Bronchial epithelial cell (primary cell): ENCODE results near the gene TNRC6C. TPM values are rescaled to one million over a fixed set of nuclear protein-coding genes. Genes with fewer than 3 reads are reported as not detected.

Experiments
- DNase-seq: peaks from one replicate; pipeline ENCODE4 v3.0.0-alpha.2; 2010; ENCODE audit warnings: low read depth
- FAIRE-seq: peaks from 2 replicates; lab custom pipeline; 2011; peaks lifted over from hg19 to GRCh38; lab: Jason Lieb, UNC
- H3K27me3 ChIP-seq: 2 replicates; pipeline ENCODE4 v1.5.1; 2011; ENCODE audit warnings: low read length; ENCODE audit not compliant: control insufficient read depth, insufficient read depth
- H3K36me3 ChIP-seq: 2 replicates; pipeline ENCODE4 v1.5.1; 2011; ENCODE audit warnings: low read length; ENCODE audit not compliant: control insufficient read depth, insufficient read depth
- H3K4me3 ChIP-seq: 2 replicates; pipeline ENCODE4 v1.5.1; 2011; ENCODE audit warnings: mild to moderate bottlenecking, low read depth, low read length, control low read depth
- total RNA-seq: library from RNA; depleted of rRNA; stranded (reverse); fragments of >200 nt; gene quantifications from 2 replicates; pipeline ENCODE4 v1.2.1, GENCODE V29; 2014
- TF ChIP-seq, protein P1 (sequence below): IDR thresholded peaks from 2 replicates; pipeline ENCODE4 v1.5.1; 2011; ENCODE audit warnings: mild to moderate bottlenecking, moderate library complexity, low read length, control low read depth, inconsistent platforms; ENCODE audit not compliant: insufficient read depth, severe bottlenecking

TNRC6C gene
- total RNA-seq, 1 donor from 2014 or later: 0.79 TPM

DNA sequence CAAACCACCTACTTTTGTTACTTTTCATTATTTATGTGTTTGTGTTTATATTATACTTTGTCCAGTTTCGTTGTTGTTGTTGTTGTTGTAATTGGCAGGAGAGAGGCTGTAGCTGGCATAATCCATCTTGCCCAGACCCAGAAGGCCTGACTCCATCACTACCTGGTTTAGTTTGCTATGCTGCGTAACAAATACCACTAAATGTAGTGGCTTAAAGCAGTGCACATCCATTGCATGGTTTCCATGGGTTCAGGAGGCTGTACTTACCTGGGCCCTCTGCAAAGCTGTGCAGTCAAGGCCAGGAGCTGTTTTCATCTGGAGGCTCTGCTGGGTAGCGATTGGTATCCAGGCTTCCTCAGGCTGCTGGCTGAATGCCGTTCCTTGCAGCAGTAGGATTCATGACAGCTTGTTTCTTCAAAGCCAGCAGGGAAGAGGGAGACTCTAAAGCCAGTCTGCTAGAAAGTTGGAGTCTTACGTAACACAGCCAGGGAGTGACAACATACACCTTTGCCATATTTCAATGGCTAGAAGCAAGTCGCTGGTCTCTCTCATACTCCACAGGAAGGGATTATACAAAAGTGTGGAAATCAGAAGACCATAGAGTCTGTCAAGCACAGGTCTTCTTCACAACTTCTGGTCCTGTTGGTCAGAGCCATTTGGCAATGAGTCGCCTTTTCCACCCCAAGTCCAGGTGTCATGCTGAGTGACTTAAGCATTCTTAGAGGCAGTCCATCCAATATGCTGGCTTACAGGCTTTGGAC, 41.1 kb downstream of the TNRC6C start:
- FAIRE-seq: no peak
- no peaks in the 10 kb centered on the region for H3K36me3 ChIP-seq
- H3K27me3 ChIP-seq: peaks cover 1% of the 10 kb centered on the region
- peak; percentile 14 for DNase-seq
- TF ChIP-seq, protein P1, sequence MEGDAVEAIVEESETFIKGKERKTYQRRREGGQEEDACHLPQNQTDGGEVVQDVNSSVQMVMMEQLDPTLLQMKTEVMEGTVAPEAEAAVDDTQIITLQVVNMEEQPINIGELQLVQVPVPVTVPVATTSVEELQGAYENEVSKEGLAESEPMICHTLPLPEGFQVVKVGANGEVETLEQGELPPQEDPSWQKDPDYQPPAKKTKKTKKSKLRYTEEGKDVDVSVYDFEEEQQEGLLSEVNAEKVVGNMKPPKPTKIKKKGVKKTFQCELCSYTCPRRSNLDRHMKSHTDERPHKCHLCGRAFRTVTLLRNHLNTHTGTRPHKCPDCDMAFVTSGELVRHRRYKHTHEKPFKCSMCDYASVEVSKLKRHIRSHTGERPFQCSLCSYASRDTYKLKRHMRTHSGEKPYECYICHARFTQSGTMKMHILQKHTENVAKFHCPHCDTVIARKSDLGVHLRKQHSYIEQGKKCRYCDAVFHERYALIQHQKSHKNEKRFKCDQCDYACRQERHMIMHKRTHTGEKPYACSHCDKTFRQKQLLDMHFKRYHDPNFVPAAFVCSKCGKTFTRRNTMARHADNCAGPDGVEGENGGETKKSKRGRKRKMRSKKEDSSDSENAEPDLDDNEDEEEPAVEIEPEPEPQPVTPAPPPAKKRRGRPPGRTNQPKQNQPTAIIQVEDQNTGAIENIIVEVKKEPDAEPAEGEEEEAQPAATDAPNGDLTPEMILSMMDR: no peak
- H3K4me3 ChIP-seq: no peak overlapping the region

- TF ChIP-seq, protein P1: no peak
- H3K27me3 ChIP-seq: no peaks in the 10 kb centered on the region
- FAIRE-seq (no peak), DNase-seq (no peak)
- H3K4me3 ChIP-seq: no peak overlapping the region
- no peaks in the 10 kb centered on the region for H3K36me3 ChIP-seq
Observed at GRCh38 chr17:78000341-78000740, 41.8 kb downstream of the TNRC6C start.

GRCh38 chr17:78001182-78001581, 42.7 kb downstream of the TNRC6C start:
- Histone ChIP-seq H3K27me3 (no peaks in the 10 kb centered on the region), H3K36me3 (no peaks in the 10 kb centered on the region), H3K4me3 (no peak overlapping the region)
- TF ChIP-seq, protein P1: no peak
- DNase-seq (no peak), FAIRE-seq (no peak)

GRCh38 chr17:78001612-78002011, 43.1 kb downstream of the TNRC6C start:
- H3K27me3 ChIP-seq: no peaks in the 10 kb centered on the region
- FAIRE-seq (no peak), DNase-seq (no peak)
- H3K36me3 ChIP-seq: no peaks in the 10 kb centered on the region
- TF ChIP-seq, protein P1: no peak
- no peak overlapping the region for H3K4me3 ChIP-seq

DNA sequence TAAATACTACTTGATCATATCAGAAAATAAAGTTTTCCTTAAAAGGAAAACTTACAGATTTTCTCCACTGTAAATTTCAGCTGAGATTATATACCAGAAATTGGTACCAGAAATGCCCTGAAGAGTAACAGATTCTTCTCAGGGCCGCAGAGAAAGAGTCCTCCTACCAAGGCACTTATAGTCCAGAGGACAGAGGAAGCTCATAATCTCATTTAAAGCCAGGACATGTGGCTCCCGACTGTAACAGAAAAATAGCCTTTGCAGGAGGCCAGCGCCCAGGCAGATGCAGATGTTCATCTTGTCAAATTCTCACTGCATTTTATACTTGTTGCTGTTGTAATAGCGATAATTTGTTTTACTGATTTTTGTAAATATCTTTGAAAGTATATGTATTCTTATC, 43.7 kb downstream of the TNRC6C start:
- DNase-seq (no peak), FAIRE-seq (no peak)
- TF ChIP-seq, protein P1: no peak
- Histone ChIP-seq H3K4me3 (no peak overlapping the region), H3K36me3 (no peaks in the 10 kb centered on the region), H3K27me3 (no peaks in the 10 kb centered on the region)
